Left renal cortex interstitium (tissue), 4 donors: ENCODE data around the gene KAZN. TPM values are rescaled to one million over a fixed set of nuclear protein-coding genes. Genes with fewer than 3 reads are reported as not detected.

Experiments
- DNase-seq, 4 donors: peaks; one replicate each; pipeline ENCODE4 v3.0.0-alpha.2; 2013; ENCODE audit warnings: low read depth in 4 of 4, low spot score in 2 of 4, missing footprints in 1 of 4
- polyA plus RNA-seq, 4 donors: library from polyadenylated mRNA; unstranded; fragments of 120-200 nt; gene quantifications; one replicate each; pipeline ENCODE4 v1.2.1, GENCODE V29; 2013; ENCODE audit not compliant: insufficient read length in 4 of 4

KAZN gene
- polyA plus RNA-seq, 4 donors: 33.0 to 47.4 (median 37.7) TPM

- DNase-seq: no peak
These were observed 137.4 kb downstream of the KAZN start for GRCh38 chr1:14735841-14736240.

DNA sequence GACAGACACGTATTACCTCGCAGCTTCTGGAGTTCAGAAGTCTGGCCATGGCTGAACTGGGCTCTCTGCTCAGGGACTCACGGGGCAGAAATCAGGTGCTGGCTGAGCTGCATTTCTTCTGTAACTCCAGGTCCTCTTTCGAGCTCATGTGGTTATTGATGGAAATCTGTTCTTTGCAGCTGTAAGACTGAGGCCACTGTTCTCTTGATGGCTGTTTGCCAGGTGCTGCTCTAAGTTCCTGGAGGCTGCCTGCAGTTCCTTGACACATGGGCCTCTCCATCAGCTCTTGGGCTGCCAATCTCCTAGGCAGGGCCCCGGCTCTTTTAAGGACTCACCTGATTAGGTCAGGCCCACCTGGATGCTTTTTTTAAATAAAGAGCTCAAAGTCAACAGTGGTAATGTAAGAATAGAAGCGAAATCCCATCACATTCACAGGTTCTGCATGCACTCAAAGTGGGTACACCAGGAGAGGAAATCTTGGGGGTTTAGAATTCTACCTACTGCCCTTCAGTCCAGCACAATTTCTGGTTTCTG lies 139.1 kb downstream of the KAZN start:
- no peak for DNase-seq

GRCh38 chr1:14738235-14738634 lies 139.8 kb downstream of the KAZN start:
- DNase-seq: no peak

DNA sequence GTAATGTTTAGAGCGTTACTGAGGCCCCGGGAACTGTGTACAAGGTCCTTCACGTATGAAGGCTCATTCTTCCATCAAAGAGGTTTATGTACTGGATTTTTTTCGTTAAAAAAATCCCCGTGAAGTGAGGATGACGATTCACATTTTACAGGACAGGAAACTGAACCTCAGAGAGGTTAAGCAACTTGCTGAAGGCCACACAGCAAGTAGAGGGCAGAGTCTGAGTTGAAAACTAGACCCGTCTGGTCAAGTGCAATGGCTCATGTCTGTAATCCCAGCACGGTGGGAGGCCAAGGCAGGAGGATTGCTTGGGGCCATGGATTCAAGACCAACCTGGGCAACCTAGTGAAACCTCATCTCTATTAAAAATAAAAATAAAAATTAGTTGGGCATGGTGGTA lies 140.2 kb downstream of the KAZN start:
- no peak for DNase-seq

GRCh38 chr1:14739082-14739832 lies 140.8 kb downstream of the KAZN start:
- no peak for DNase-seq

- DNase-seq: no peak
These were observed 141.5 kb downstream of the KAZN start for GRCh38 chr1:14740016-14740415.

- DNase-seq: no peak
These were observed 142.6 kb downstream of the KAZN start for GRCh38 chr1:14741082-14741481.

GRCh38 chr1:14741532-14741931 lies 143.0 kb downstream of the KAZN start:
- DNase-seq: no peak

GRCh38 chr1:14742181-14742980 lies 143.9 kb downstream of the KAZN start:
- no peak for DNase-seq

- DNase-seq: no peak
These were observed 144.9 kb downstream of the KAZN start for GRCh38 chr1:14743368-14743767.

- DNase-seq: no peak
These were observed 146.7 kb downstream of the KAZN start for GRCh38 chr1:14745001-14745720.

GRCh38 chr1:14745789-14746188 lies 147.3 kb downstream of the KAZN start:
- DNase-seq: no peak

DNA sequence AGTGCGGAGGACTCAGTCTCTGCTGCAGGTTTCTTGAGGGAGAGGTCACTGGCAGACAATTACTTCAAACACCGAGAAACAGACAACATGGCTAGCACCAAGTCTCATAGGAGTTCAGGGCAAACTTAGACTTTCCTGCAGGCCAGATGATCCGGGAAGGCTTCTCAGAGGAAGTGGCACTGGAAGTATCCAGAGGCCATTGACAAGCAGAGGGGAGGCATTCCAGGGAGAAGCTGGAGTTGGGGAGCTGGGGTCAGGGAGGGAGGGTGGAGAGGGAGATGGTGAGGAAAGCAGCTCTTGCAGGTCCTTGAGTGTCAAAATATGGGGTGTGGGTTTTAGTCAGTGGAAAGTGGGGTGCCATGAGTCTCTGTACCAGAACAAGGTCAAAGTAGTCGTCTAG lies 147.9 kb downstream of the KAZN start:
- no peak for DNase-seq

DNA sequence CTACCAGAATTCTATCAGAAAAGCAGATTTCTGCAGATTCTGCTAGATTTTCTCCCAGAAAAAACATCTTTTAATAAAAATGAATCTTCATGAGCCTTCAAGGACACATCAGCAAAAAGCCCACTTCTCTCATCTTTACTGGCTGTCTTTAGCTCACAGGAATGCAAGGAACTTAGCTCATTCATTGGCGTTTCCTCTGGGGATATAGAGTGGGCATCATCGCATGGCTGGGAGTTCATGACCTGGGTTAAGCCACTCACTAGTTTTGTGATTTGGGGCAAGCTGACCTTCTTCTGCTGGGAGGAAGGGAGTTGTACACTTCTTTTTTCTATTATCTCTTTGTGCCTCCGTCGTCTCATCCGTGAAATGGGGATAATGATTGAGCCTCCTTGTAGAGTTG lies 149.7 kb downstream of the KAZN start:
- DNase-seq: no peak

GRCh38 chr1:14748977-14749376 lies 150.5 kb downstream of the KAZN start:
- DNase-seq: no peak

DNA sequence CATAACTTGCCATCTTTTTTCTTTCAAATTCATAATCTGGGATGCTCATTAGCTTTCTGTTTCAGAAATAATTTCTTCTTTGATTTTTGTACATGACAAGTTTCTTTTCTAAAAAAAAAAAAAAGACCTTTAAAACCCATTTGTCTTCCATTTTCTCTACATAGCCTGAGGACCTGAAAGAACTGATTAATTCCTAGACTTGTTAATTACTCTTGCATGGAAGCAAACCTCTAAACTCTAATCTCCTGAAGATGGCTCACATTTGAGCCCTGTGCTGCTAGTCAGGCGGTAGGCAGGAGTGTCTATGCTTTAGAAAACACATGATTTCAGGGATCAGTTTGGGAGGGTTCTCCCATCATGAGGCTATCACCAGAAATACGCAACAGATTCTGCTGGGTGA lies 152.0 kb downstream of the KAZN start:
- DNase-seq: no peak

DNA sequence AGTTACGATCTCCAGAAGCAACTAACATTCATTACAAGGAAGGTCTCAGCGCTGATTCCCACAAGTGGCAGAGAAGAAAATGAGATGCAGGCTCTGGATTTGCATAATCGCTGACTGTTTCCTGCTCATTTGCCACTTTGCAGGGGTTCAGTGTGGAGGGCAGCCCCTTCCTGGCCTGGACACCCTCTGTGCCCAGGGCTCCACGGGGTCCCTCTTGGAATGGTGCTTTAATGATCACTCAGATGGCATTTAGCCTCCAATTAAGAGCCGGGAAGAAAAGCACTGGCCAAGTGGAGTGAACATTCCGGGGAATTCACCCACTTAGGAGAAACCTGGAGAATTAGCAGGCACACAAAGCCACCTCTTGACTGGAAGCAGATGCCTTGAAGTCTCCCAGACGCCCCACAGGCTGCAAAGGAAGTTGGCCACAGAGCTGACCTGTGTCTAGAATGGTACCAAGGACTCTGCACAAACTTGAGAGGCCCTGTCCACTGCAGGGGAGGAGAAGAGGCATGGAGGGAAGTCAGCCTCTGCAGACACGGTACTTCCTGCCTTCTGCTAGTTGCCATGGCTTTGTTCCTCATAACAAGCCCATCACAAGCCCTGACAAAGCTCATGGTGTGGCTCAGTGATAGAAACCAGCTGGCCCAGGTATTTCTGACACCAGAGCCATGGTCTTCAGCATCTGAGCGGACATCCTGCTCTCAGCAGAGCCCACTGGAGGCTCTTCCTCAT lies 157.2 kb downstream of the KAZN start:
- DNase-seq: no peak

GRCh38 chr1:14756589-14757285 lies 158.3 kb downstream of the KAZN start:
- DNase-seq: no peak

DNA sequence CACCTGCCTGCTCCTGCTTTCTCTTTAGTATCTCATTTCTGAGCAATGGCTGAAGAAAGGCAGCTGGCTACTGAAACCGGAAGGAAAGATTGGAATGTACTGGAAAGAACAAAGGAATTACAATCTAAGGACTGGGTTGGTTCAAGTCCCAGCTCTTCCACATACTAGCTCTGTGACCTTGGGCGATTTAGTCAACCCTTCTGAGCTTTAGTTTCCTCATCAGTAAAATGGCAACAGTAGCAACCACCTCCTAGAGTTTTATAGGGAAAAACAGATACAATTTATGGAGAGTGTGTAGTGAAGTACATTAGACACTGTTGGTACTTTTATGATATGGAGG lies 158.8 kb downstream of the KAZN start:
- DNase-seq: no peak
